ENCODE measurements around the gene NRG2. TPM values are rescaled to one million over a fixed set of nuclear protein-coding genes. Genes with fewer than 3 reads are reported as not detected.

Gene NRG2
- total and polyA plus RNA-seq, 2 experiments from 2014 or later, result 13.5 to 20.7 TPM

- Histone ChIP-seq H3K27me3 (no peaks in the 10 kb centered on the region), H3K9me3 (ENCODE audit: low read depth) (no peaks in the 10 kb centered on the region), H3K27ac (peak overlapping the region; percentile 84), H3K36me3 (no peaks in the 10 kb centered on the region), H3K4me1 (ENCODE audit: low read depth) (peaks cover 38% of the 10 kb centered on the region), H3K4me3 (no peak overlapping the region)
- TF ChIP-seq, protein P1, sequence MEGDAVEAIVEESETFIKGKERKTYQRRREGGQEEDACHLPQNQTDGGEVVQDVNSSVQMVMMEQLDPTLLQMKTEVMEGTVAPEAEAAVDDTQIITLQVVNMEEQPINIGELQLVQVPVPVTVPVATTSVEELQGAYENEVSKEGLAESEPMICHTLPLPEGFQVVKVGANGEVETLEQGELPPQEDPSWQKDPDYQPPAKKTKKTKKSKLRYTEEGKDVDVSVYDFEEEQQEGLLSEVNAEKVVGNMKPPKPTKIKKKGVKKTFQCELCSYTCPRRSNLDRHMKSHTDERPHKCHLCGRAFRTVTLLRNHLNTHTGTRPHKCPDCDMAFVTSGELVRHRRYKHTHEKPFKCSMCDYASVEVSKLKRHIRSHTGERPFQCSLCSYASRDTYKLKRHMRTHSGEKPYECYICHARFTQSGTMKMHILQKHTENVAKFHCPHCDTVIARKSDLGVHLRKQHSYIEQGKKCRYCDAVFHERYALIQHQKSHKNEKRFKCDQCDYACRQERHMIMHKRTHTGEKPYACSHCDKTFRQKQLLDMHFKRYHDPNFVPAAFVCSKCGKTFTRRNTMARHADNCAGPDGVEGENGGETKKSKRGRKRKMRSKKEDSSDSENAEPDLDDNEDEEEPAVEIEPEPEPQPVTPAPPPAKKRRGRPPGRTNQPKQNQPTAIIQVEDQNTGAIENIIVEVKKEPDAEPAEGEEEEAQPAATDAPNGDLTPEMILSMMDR (IDR thresholded peaks at IDR 0.05; ENCODE audit: low read depth, low read length), result no peak
- peak; percentile 55 to 76 for DNase-seq (ENCODE audit: low read depth in 1 of 2, low spot score in 1 of 2)
These were observed 60.7 kb downstream of the NRG2 start for GRCh38 chr5:139982157-139982974.

DNA sequence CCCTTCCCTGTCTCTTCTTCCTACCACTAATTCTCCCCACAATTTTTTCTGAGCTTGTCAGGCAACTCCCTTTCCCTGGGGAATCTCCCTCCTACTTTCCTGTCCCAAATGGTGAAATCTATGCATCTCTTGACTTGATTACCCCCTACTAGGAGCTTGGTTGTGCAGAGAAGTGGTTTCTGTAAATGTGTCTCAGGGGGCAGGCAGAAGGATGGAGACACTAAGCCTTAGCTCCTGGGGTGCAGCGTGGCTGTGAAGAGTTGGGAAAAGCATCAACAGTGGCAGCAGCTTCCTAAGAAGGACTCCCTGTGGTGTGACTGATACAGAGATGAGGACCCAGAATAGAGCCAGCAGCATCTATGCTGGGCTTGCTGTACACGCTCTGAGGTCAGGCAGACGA lies 62.3 kb downstream of the NRG2 start:
- no peaks in the 10 kb centered on the region for H3K9me3 ChIP-seq (ENCODE audit: low read depth)
- TF ChIP-seq, protein P1 (IDR thresholded peaks at IDR 0.05; ENCODE audit: low read depth, low read length), result no peak
- no peaks in the 10 kb centered on the region for H3K36me3 ChIP-seq
- no peak overlapping the region for H3K4me3 ChIP-seq
- DNase-seq (ENCODE audit: low read depth in 1 of 2, low spot score in 1 of 2), result no peak
- H3K27ac ChIP-seq, result no peak overlapping the region
- no peaks in the 10 kb centered on the region for H3K27me3 ChIP-seq
- H3K4me1 ChIP-seq (ENCODE audit: low read depth), result peaks cover 36% of the 10 kb centered on the region

DNA sequence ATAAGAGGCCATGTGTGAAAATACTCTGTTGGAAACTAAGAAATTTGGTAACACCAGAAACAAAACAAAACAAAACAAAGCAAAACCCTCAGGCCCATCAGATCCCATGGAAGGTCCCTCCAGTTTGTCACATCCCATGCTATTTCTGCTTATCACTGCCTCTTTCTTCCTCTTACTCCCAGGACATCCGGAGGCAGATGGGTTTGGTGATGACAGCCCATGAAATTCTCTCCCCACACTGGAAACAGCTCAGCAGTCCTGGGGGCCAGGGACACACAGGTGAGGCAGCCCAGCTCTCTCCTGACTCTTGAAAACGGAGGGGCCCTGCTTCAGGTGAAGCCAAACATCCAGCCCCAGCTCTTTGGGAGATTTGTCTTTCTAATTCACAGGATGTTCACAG lies 63.2 kb downstream of the NRG2 start:
- Histone ChIP-seq H3K27ac (no peak overlapping the region), H3K27me3 (no peaks in the 10 kb centered on the region), H3K4me3 (no peak overlapping the region), H3K9me3 (ENCODE audit: low read depth) (no peaks in the 10 kb centered on the region), H3K4me1 (ENCODE audit: low read depth) (peaks cover 40% of the 10 kb centered on the region), H3K36me3 (no peaks in the 10 kb centered on the region)
- DNase-seq (ENCODE audit: low read depth in 1 of 2, low spot score in 1 of 2), result no peak
- TF ChIP-seq, protein P1 (IDR thresholded peaks at IDR 0.05; ENCODE audit: low read depth, low read length), result no peak

- Histone ChIP-seq H3K27me3 (no peaks in the 10 kb centered on the region), H3K4me3 (no peak overlapping the region), H3K4me1 (ENCODE audit: low read depth) (peaks cover 40% of the 10 kb centered on the region), H3K27ac (no peak overlapping the region), H3K9me3 (ENCODE audit: low read depth) (no peaks in the 10 kb centered on the region), H3K36me3 (no peaks in the 10 kb centered on the region)
- DNase-seq (ENCODE audit: low read depth in 1 of 2, low spot score in 1 of 2), result no peak
- TF ChIP-seq, protein P1 (IDR thresholded peaks at IDR 0.05; ENCODE audit: low read depth, low read length), result no peak
These were observed 63.6 kb downstream of the NRG2 start for GRCh38 chr5:139979518-139979917.

- Histone ChIP-seq H3K9me3 (ENCODE audit: low read depth) (no peaks in the 10 kb centered on the region), H3K27me3 (no peaks in the 10 kb centered on the region), H3K4me3 (no peak overlapping the region), H3K4me1 (ENCODE audit: low read depth) (peaks cover 19% of the 10 kb centered on the region), H3K27ac (no peak overlapping the region), H3K36me3 (no peaks in the 10 kb centered on the region)
- TF ChIP-seq, protein P1 (IDR thresholded peaks at IDR 0.05; ENCODE audit: low read depth, low read length), result no peak
- no peak for DNase-seq (ENCODE audit: low read depth in 1 of 2, low spot score in 1 of 2)
These were observed 66.4 kb downstream of the NRG2 start for GRCh38 chr5:139976703-139977102.

All from cardiac muscle cell (in vitro differentiated cells and primary cell).